Glutamatergic neuron (in vitro differentiated cells): Measurements from ENCODE around the gene NDUFAF8. TPM values are rescaled to one million over a fixed set of nuclear protein-coding genes. Genes with fewer than 3 reads are reported as not detected.
A peak's percentile ranks its signal among the peaks of the same experiment; 100 is the strongest.

Experiments
- DNase-seq: peaks from one replicate; pipeline ENCODE4 v3.0.0; 2022
- H3K27ac Mint-ChIP-seq: one replicate; pipeline ENCODE4 v1.8.0; 2020; ENCODE audit warnings: mild to moderate bottlenecking, mixed read lengths, inconsistent platforms; ENCODE audit not compliant: unreplicated experiment
- H3K27me3 Mint-ChIP-seq: one replicate; pipeline ENCODE4 v1.8.0; 2020; ENCODE audit warnings: mild to moderate bottlenecking, moderate library complexity, mixed read lengths, inconsistent platforms; ENCODE audit not compliant: unreplicated experiment
- H3K36me3 Mint-ChIP-seq: one replicate; pipeline ENCODE4 v1.8.0; 2020; ENCODE audit warnings: mild to moderate bottlenecking, mixed read lengths, inconsistent platforms; ENCODE audit not compliant: unreplicated experiment
- H3K4me1 Mint-ChIP-seq: one replicate; pipeline ENCODE4 v1.8.0; 2020; ENCODE audit warnings: mild to moderate bottlenecking, low read depth, mixed read lengths, inconsistent platforms; ENCODE audit not compliant: unreplicated experiment
- H3K4me3 Mint-ChIP-seq: one replicate; pipeline ENCODE4 v1.8.0; 2020; ENCODE audit warnings: mild to moderate bottlenecking, mixed read lengths, inconsistent platforms; ENCODE audit not compliant: unreplicated experiment
- H3K9me3 Mint-ChIP-seq: one replicate; pipeline ENCODE4 v1.8.0; 2020; ENCODE audit warnings: mild to moderate bottlenecking, moderate library complexity, mixed read lengths, inconsistent platforms; ENCODE audit not compliant: unreplicated experiment
- CTCF ChIP-seq: fragments of 200-600 bp; sonication (generic); IDR thresholded peaks from one replicate; pipeline ENCODE4 v1.5.0; 2021; ENCODE audit not compliant: partially characterized antibody, unreplicated experiment
- total RNA-seq: library from RNA; stranded (reverse); fragmentation: NEBNext Ultra II Directional; extraction: Animal tissue kit (Norgen Biotek cat#: 25700); gene quantifications from one replicate; pipeline ENCODE4 v1.2.1, GENCODE V29; 2021; ENCODE audit not compliant: unreplicated experiment

Gene NDUFAF8
- total RNA-seq, 1 donor from 2014 or later = 31.5 TPM

- no peak for DNase-seq
- H3K9me3 Mint-ChIP-seq = peaks cover 7% of the 10 kb centered on the region
- H3K4me3 Mint-ChIP-seq = peak overlapping the region; percentile 34
- H3K27ac Mint-ChIP-seq = no peak overlapping the region
- no peak for TF ChIP-seq CTCF
- H3K4me1 Mint-ChIP-seq = peaks cover 23% of the 10 kb centered on the region
- peaks cover 5% of the 10 kb centered on the region for H3K27me3 Mint-ChIP-seq
- H3K36me3 Mint-ChIP-seq = peaks cover 19% of the 10 kb centered on the region
Measured at GRCh38 chr17:81265576-81265975, 26.5 kb downstream of the NDUFAF8 start.

- peaks cover 5% of the 10 kb centered on the region for H3K27me3 Mint-ChIP-seq
- peaks cover 19% of the 10 kb centered on the region for H3K36me3 Mint-ChIP-seq
- H3K4me3 Mint-ChIP-seq = peak overlapping the region; percentile 11
- TF ChIP-seq CTCF = no peak
- peaks cover 21% of the 10 kb centered on the region for H3K4me1 Mint-ChIP-seq
- peaks cover 4% of the 10 kb centered on the region for H3K9me3 Mint-ChIP-seq
- no peak for DNase-seq
- H3K27ac Mint-ChIP-seq = peak overlapping the region; percentile 13
Measured at GRCh38 chr17:81267390-81268067, 28.4 kb downstream of the NDUFAF8 start.

GRCh38 chr17:81270279-81270678 is 31.2 kb downstream of the NDUFAF8 start:
- Mint-ChIP-seq H3K9me3 (peaks cover 1% of the 10 kb centered on the region), H3K27ac (no peak overlapping the region), H3K4me1 (peaks cover 20% of the 10 kb centered on the region), H3K4me3 (no peak overlapping the region), H3K36me3 (peaks cover 19% of the 10 kb centered on the region), H3K27me3 (peaks cover 2% of the 10 kb centered on the region)
- TF ChIP-seq CTCF = no peak
- no peak for DNase-seq

- Mint-ChIP-seq H3K4me1 (peaks cover 16% of the 10 kb centered on the region), H3K27me3 (no peaks in the 10 kb centered on the region), H3K4me3 (no peak overlapping the region), H3K9me3 (peaks cover under 1% of the 10 kb centered on the region), H3K27ac (no peak overlapping the region), H3K36me3 (peaks cover 19% of the 10 kb centered on the region)
- DNase-seq = no peak
- TF ChIP-seq CTCF = no peak
Measured at GRCh38 chr17:81271226-81271625, 32.1 kb downstream of the NDUFAF8 start.

GRCh38 chr17:81272616-81273015 is 33.5 kb downstream of the NDUFAF8 start:
- TF ChIP-seq CTCF = no peak
- Mint-ChIP-seq H3K27me3 (peaks cover 2% of the 10 kb centered on the region), H3K9me3 (peaks cover 3% of the 10 kb centered on the region), H3K4me3 (no peak overlapping the region), H3K27ac (no peak overlapping the region), H3K4me1 (peaks cover 6% of the 10 kb centered on the region), H3K36me3 (peaks cover 19% of the 10 kb centered on the region)
- no peak for DNase-seq
